ENCODE measurements around the gene IHH. TPM values are rescaled to one million over a fixed set of nuclear protein-coding genes. Genes with fewer than 3 reads are reported as not detected.

The IHH gene
- total RNA-seq, result 0.10 TPM

DNA sequence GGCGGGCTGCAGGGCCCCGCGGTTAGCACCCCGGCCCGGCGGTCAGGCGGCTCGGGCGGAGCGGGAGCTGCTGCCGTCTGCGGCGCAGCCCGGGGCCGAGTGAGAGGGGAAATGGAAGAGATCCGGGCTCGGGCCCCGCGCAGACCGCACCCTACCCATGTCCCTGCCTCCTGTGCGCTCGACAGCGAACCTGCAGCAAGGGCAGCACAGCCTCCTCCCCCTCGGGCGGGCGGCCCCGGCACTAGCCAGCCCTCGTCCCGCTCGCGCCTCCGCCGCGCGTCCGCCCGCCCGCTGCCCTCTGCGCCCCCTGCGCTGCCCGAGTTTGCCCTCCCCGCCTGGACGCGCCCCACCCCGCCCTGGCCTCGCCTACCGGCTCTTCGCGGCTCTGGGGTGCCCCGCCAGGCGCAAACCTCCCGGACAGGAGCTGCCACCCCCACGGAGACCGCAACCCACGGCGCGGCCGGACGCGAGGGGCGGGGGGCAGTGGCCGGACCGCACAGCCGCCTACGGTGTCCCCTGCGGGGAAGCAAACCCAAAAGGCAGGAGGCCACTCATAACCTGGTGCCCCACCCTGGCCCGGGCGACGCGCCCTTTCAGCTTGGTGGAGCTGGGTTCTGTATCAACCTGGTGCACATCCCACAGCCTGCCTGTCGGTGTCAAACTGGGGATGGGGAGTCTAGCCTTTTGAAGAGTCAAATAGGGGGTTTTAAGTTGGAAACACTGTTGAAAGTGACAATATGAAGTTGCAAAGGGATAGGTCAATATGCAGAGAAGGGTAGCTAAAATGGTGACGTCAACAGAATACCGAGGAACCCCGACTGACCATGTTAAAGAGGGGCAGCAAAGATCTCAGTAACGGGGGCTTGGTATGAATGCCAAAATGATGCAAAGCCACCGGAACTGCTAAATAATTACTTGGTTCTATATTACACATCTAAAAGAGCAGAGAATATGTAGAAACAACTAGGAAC, at the start of gene IHH:
Gene IHH (minus strand): TSS at position 101 of the 971 bp plus-strand sequence. CDS start 454 bp downstream, outside the sequence.
- peaks cover 72% of the 10 kb centered on the region for H3K27me3 ChIP-seq (ENCODE audit: insufficient read depth, low read length)

GRCh38 chr2:219109471-219109870, 48.8 kb upstream of the IHH start:
- H3K4me1 ChIP-seq (ENCODE audit: insufficient read depth, low read length), result peaks cover 36% of the 10 kb centered on the region
- no peaks in the 10 kb centered on the region for H3K9me3 ChIP-seq (ENCODE audit: low read depth, low read length)
- H3K27me3 ChIP-seq (ENCODE audit: insufficient read depth, low read length), result no peaks in the 10 kb centered on the region
- no peak overlapping the region for H3K4me3 ChIP-seq (ENCODE audit: low read length)

More for the DNA sequence above, at the start of gene IHH:
- H3K4me3 ChIP-seq (ENCODE audit: low read length), result no peak within 1 kb of the TSS
- H3K4me1 ChIP-seq (ENCODE audit: insufficient read depth, low read length), result peaks cover 34% of the 10 kb centered on the region
- no peaks in the 10 kb centered on the region for H3K9me3 ChIP-seq (ENCODE audit: low read depth, low read length)

DNA sequence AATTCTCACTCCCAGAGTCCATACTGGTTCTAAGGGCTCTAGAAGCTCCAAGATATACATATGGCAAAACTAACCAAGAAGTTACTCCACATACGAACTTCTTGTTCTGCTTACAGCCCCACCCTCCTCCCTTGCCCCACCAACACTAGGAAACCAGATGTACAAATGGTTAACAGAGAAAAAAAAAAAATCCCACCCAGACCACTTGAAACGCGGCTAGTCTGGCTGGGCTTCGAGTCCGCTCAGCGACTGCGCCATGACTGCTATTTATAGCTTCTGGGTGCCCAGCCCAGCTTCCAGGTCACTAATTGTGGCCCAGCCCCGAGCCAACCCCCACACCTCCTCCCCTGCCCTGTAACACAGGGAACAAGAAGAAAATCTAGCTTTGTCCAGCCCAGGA, 47.0 kb upstream of the IHH start:
- H3K4me1 ChIP-seq (ENCODE audit: insufficient read depth, low read length), result peaks cover 36% of the 10 kb centered on the region
- no peak overlapping the region for H3K4me3 ChIP-seq (ENCODE audit: low read length)
- no peaks in the 10 kb centered on the region for H3K9me3 ChIP-seq (ENCODE audit: low read depth, low read length)
- H3K27me3 ChIP-seq (ENCODE audit: insufficient read depth, low read length), result no peaks in the 10 kb centered on the region

- no peaks in the 10 kb centered on the region for H3K27me3 ChIP-seq (ENCODE audit: insufficient read depth, low read length)
- no peak overlapping the region for H3K4me3 ChIP-seq (ENCODE audit: low read length)
- no peaks in the 10 kb centered on the region for H3K9me3 ChIP-seq (ENCODE audit: low read depth, low read length)
- peaks cover 36% of the 10 kb centered on the region for H3K4me1 ChIP-seq (ENCODE audit: insufficient read depth, low read length)
Observed at GRCh38 chr2:219106251-219106650, 45.5 kb upstream of the IHH start.

DNA sequence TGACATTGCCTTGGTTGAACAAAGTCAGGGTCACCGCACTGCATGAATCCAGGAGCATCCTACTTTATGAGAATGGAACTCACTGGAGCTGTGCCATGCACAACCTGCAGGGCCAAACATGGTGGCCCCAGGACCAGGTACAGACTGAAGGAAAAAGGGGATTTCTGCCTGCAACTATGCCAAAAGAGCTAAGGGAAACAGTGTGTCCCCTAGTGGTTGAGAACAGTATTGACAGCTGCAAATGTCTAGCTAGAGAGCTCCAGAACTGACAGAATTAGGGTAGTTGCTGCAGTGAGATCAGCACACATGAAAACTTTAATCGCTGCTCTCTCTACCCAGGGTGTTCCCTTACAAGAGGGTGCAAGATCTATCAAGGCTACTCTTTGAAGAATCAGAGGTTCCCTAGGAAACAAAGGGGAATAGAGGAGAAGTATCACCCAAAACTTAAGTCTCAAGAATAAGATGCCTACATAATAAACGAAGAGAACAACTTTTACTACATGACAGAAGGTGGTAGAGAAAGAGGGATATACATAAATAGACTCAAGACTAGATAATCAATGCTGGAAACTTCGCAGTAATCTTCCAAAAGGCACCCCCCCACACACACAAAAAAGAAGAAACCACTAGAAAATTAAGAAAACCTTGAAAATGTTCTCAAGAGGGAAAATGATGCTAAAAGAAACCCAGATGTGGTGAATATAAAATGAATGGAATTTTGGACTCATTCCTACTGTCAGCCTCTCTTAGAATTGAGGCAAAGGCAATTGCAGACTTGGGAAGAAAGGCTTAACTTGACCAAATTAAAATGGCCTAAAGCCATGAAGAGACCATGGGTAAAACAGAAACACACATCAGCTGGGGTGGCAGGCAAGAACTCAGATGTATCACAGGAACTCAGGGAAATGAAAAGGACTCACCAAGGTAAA, 43.6 kb upstream of the IHH start:
- Histone ChIP-seq H3K9me3 (ENCODE audit: low read depth, low read length) (no peaks in the 10 kb centered on the region), H3K4me3 (ENCODE audit: low read length) (no peak overlapping the region), H3K4me1 (ENCODE audit: insufficient read depth, low read length) (peaks cover 26% of the 10 kb centered on the region), H3K27me3 (ENCODE audit: insufficient read depth, low read length) (no peaks in the 10 kb centered on the region)

DNA sequence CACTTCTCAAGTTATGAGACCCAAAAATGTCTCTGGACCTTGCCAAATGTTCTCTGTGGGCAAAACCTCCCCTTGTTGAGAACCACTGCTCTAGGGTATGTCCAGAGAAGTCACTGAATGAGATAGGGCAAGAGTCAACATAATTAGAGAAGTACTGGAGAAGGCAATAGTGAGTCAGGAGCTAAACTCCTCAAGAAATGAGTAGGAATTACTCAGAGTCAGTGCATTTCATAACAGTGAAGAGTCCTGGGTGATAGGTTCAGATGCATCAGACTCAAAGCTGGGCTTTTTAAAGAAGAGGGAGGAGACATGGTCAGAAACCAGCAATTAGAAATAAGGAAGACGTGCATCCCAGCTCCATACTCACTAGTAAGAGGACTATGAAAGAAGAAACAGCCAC, 38.6 kb upstream of the IHH start:
- Histone ChIP-seq H3K4me3 (ENCODE audit: low read length) (no peak overlapping the region), H3K9me3 (ENCODE audit: low read depth, low read length) (no peaks in the 10 kb centered on the region), H3K27me3 (ENCODE audit: insufficient read depth, low read length) (no peaks in the 10 kb centered on the region), H3K4me1 (ENCODE audit: insufficient read depth, low read length) (peaks cover 5% of the 10 kb centered on the region)

DNA sequence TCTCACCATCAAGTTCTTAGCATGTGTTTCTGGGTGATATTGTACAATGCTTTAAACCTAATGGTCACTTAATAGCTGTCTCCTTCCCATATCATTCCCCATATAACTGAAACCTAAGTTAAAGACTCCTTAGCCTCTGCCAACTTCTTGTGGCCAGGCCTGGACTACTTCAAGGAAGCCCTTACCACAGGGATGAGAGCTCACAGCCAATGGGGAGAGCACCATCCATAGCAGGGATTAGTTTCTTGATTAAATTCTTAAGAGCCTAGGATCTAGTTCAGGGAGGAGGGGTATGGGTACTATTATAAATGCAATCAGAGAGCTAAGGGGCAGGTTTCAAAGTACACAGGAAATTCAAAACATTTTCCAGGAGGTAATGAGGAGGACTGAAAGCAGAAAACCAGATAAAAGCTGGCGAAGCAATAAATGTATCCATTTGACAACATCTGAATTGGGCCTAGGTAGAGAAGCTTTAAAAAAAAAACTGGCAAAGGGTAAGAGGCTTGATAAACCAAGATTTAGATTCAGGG, 34.8 kb upstream of the IHH start:
- H3K9me3 ChIP-seq (ENCODE audit: low read depth, low read length), result no peaks in the 10 kb centered on the region
- H3K4me1 ChIP-seq (ENCODE audit: insufficient read depth, low read length), result peaks cover 8% of the 10 kb centered on the region
- no peaks in the 10 kb centered on the region for H3K27me3 ChIP-seq (ENCODE audit: insufficient read depth, low read length)
- H3K4me3 ChIP-seq (ENCODE audit: low read length), result no peak overlapping the region

GRCh38 chr2:219094171-219094570, 33.5 kb upstream of the IHH start:
- Histone ChIP-seq H3K9me3 (ENCODE audit: low read depth, low read length) (no peaks in the 10 kb centered on the region), H3K4me3 (ENCODE audit: low read length) (no peak overlapping the region), H3K4me1 (ENCODE audit: insufficient read depth, low read length) (peaks cover 8% of the 10 kb centered on the region), H3K27me3 (ENCODE audit: insufficient read depth, low read length) (no peaks in the 10 kb centered on the region)

GRCh38 chr2:219090436-219091299, 29.9 kb upstream of the IHH start:
- Histone ChIP-seq H3K27me3 (ENCODE audit: insufficient read depth, low read length) (no peaks in the 10 kb centered on the region), H3K4me3 (ENCODE audit: low read length) (no peak overlapping the region), H3K4me1 (ENCODE audit: insufficient read depth, low read length) (peaks cover 25% of the 10 kb centered on the region), H3K9me3 (ENCODE audit: low read depth, low read length) (no peaks in the 10 kb centered on the region)

GRCh38 chr2:219089330-219089729, 28.6 kb upstream of the IHH start:
- Histone ChIP-seq H3K4me1 (ENCODE audit: insufficient read depth, low read length) (peaks cover 33% of the 10 kb centered on the region), H3K4me3 (ENCODE audit: low read length) (no peak overlapping the region), H3K9me3 (ENCODE audit: low read depth, low read length) (no peaks in the 10 kb centered on the region), H3K27me3 (ENCODE audit: insufficient read depth, low read length) (no peaks in the 10 kb centered on the region)

GRCh38 chr2:219087848-219088247, 27.1 kb upstream of the IHH start:
- no peaks in the 10 kb centered on the region for H3K9me3 ChIP-seq (ENCODE audit: low read depth, low read length)
- no peaks in the 10 kb centered on the region for H3K27me3 ChIP-seq (ENCODE audit: insufficient read depth, low read length)
- H3K4me1 ChIP-seq (ENCODE audit: insufficient read depth, low read length), result peaks cover 33% of the 10 kb centered on the region
- H3K4me3 ChIP-seq (ENCODE audit: low read length), result no peak overlapping the region

DNA sequence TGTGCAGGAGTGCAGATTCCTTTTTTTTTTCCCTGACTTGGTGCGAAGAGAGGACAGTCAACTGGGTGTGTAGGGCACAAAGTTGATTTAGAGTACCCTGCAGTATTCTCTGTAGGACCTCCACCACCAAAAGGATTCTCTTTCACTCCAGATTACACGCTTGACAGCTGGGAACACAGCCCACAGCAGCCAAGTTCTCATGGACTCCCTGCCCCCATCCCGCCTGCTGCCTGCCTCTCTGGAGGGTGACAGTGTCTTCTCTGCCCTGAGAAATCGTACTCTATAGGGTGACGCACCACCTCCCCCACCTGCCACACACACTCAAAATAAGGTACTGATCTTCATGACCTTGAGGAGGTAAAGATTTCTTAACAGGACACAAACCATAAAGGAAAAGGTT, 26.6 kb upstream of the IHH start:
- Histone ChIP-seq H3K4me1 (ENCODE audit: insufficient read depth, low read length) (peaks cover 34% of the 10 kb centered on the region), H3K27me3 (ENCODE audit: insufficient read depth, low read length) (no peaks in the 10 kb centered on the region), H3K9me3 (ENCODE audit: low read depth, low read length) (no peaks in the 10 kb centered on the region), H3K4me3 (ENCODE audit: low read length) (no peak overlapping the region)

- H3K4me1 ChIP-seq (ENCODE audit: insufficient read depth, low read length), result peaks cover 38% of the 10 kb centered on the region
- H3K9me3 ChIP-seq (ENCODE audit: low read depth, low read length), result no peaks in the 10 kb centered on the region
- H3K4me3 ChIP-seq (ENCODE audit: low read length), result no peak overlapping the region
- no peaks in the 10 kb centered on the region for H3K27me3 ChIP-seq (ENCODE audit: insufficient read depth, low read length)
Observed at GRCh38 chr2:219086196-219086595, 25.5 kb upstream of the IHH start.

DNA sequence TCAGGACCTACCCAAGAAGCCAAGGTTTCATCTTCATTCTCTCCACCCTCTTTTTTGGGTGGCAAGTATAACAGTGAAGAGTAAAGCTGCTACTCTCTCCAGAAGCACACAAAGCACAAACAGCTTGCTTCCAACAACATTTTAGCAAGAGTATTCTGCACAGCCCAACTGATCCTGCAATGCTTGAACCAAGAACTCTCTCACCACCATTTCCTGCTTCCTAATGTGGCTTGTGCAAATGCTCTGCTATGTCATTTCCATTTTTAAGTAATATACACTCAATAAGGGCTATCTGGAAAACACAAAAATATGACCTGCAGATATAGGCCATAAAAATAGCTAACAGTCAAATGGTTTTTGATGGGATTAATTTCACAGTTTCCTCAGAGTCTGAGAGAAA, 24.1 kb upstream of the IHH start:
- H3K4me1 ChIP-seq (ENCODE audit: insufficient read depth, low read length), result peaks cover 38% of the 10 kb centered on the region
- no peak overlapping the region for H3K4me3 ChIP-seq (ENCODE audit: low read length)
- no peaks in the 10 kb centered on the region for H3K9me3 ChIP-seq (ENCODE audit: low read depth, low read length)
- no peaks in the 10 kb centered on the region for H3K27me3 ChIP-seq (ENCODE audit: insufficient read depth, low read length)

Data from mononuclear cell (primary cell).